HEK293 (cell line): ENCODE data around the gene VPS50.
"Not testable (repeated sequence)": the region's sequence is repeated elsewhere in the genome, so short reads cannot be mapped to it uniquely, and the experiment has no call there.

Experiments used
- CTCF ChIA-PET: fragments of 350-600 bp; formaldehyde crosslinking; extraction: SDS; loops from one replicate; lab custom pipeline; 2021; ENCODE audit warnings: antibody characterized with exemption; lab: Yijun Ruan, JAX
- POLR2A ChIA-PET: fragments of 300-600 bp; formaldehyde crosslinking; extraction: SDS; loops from one replicate; lab custom pipeline; 2020; ENCODE audit warnings: antibody characterized with exemption, inconsistent platforms; lab: Yijun Ruan, JAX
- H3K27ac ChIP-seq: fragments of 200-500 bp; sonication (Bioruptor generic); 2 replicates; pipeline ENCODE4 v1.5.1; 2014; ENCODE audit warnings: low read depth, low read length, control low read depth, inconsistent platforms; ENCODE audit errors: extremely low read depth
- H3K36me3 ChIP-seq, 2 experiments: fragments of 200-500 bp in 1 of 2; sonication (Bioruptor generic) in 1 of 2; 1 replicate in 1 of 2; 2 replicates in 1 of 2; pipeline ENCODE4 v1.5.1; 2014 to 2017; ENCODE audit warnings: inconsistent platforms in 2 of 2, low read length in 2 of 2; ENCODE audit not compliant: control insufficient read depth in 2 of 2, insufficient read depth in 1 of 2
- H3K4me1 ChIP-seq: fragments of 200-500 bp; sonication (Bioruptor generic); 2 replicates; pipeline ENCODE4 v1.5.1; 2014; ENCODE audit warnings: mild to moderate bottlenecking, low read length, inconsistent platforms; ENCODE audit not compliant: control insufficient read depth, insufficient read depth
- H3K4me3 ChIP-seq: 2 replicates; pipeline ENCODE4 v1.5.1; 2011; ENCODE audit warnings: low read depth, mild to moderate bottlenecking, control low read depth, low read length, moderate library complexity
- H3K9me3 ChIP-seq: fragments of 200-500 bp; sonication (Bioruptor generic); 2 replicates; pipeline ENCODE4 v1.5.1; 2014; ENCODE audit warnings: low read depth, low read length, inconsistent platforms; ENCODE audit not compliant: control insufficient read depth, insufficient read depth
- AEBP2 ChIP-seq: fragments of 450-650 bp; formaldehyde crosslinking; IDR thresholded peaks from 2 replicates; pipeline ENCODE4 v1.5.1; 2016; ENCODE audit warnings: missing biosample characterization, missing genetic modification characterization, borderline replicate concordance
- PRDM1 ChIP-seq: fragments of 450-650 bp; formaldehyde crosslinking; IDR thresholded peaks from 2 replicates; pipeline ENCODE4; 2016; ENCODE audit warnings: missing biosample characterization, missing genetic modification characterization
- RBAK ChIP-seq: fragments of 450-650 bp; formaldehyde crosslinking; IDR thresholded peaks from 2 replicates; pipeline ENCODE4 v1.5.1; 2016; ENCODE audit warnings: missing biosample characterization, missing genetic modification characterization
- REPIN1 ChIP-seq: fragments of 450-650 bp; formaldehyde crosslinking; IDR thresholded peaks from 2 replicates; pipeline ENCODE4 v1.5.1; 2017; ENCODE audit warnings: missing biosample characterization, missing genetic modification characterization, low read depth
- TRIM28 ChIP-seq: IDR thresholded peaks from 2 replicates; pipeline ENCODE4 v1.6.1; 2011; ENCODE audit warnings: low read length, control low read depth, borderline replicate concordance
- WT1 ChIP-seq: fragments of 450-650 bp; formaldehyde crosslinking; IDR thresholded peaks from 2 replicates; pipeline ENCODE4 v1.5.1; 2016; ENCODE audit warnings: missing biosample characterization, missing genetic modification characterization
- ZFP37 ChIP-seq: fragments of 450-650 bp; formaldehyde crosslinking; IDR thresholded peaks from 2 replicates; pipeline ENCODE4 v1.5.1; 2016; ENCODE audit warnings: missing biosample characterization, missing genetic modification characterization
- ZNF23 ChIP-seq: fragments of 450-650 bp; formaldehyde crosslinking; IDR thresholded peaks from 2 replicates; pipeline ENCODE4 v1.5.1; 2016; ENCODE audit warnings: missing biosample characterization, missing genetic modification characterization, borderline replicate concordance
- ZNF239 ChIP-seq: fragments of 450-650 bp; formaldehyde crosslinking; IDR thresholded peaks from 2 replicates; pipeline ENCODE4 v1.5.1; 2016; ENCODE audit warnings: missing biosample characterization, missing genetic modification characterization
- ZNF274 ChIP-seq, 2 experiments: fragments of 200-500 bp in 1 of 2; fragments of 450-650 bp in 1 of 2; sonication (Bioruptor generic) in 1 of 2; formaldehyde crosslinking in 1 of 2; IDR thresholded peaks; 2 replicates each; pipeline versions ENCODE4 v1.5.1 to v1.6.1; 2014 to 2016; ENCODE audit warnings: borderline replicate concordance in 1 of 2, inconsistent platforms in 1 of 2, low read length in 1 of 2, missing biosample characterization in 1 of 2, missing genetic modification characterization in 1 of 2
- ZNF398 ChIP-seq: fragments of 450-650 bp; formaldehyde crosslinking; IDR thresholded peaks from 2 replicates; pipeline ENCODE4 v1.5.1; 2017; ENCODE audit warnings: missing biosample characterization, missing genetic modification characterization
- ZNF404 ChIP-seq: fragments of 450-650 bp; formaldehyde crosslinking; IDR thresholded peaks from 2 replicates; pipeline ENCODE4 v1.5.1; 2017; ENCODE audit warnings: missing biosample characterization, missing genetic modification characterization
- ZNF529 ChIP-seq: fragments of 450-650 bp; formaldehyde crosslinking; IDR thresholded peaks from 2 replicates; pipeline ENCODE4 v1.5.1; 2017; ENCODE audit warnings: missing genetic modification characterization, missing biosample characterization; ENCODE audit not compliant: insufficient replicate concordance
- ZNF544 ChIP-seq: fragments of 450-650 bp; formaldehyde crosslinking; IDR thresholded peaks from 2 replicates; pipeline ENCODE4 v1.5.0; 2017; ENCODE audit warnings: missing biosample characterization, missing genetic modification characterization
- ZNF610 ChIP-seq: fragments of 450-650 bp; formaldehyde crosslinking; IDR thresholded peaks from 2 replicates; pipeline ENCODE4 v1.5.1; 2016; ENCODE audit warnings: missing biosample characterization, missing genetic modification characterization, borderline replicate concordance
- ZNF623 ChIP-seq: fragments of 450-650 bp; formaldehyde crosslinking; IDR thresholded peaks from 2 replicates; pipeline ENCODE4 v1.5.1; 2016; ENCODE audit warnings: missing biosample characterization, missing genetic modification characterization
- ZNF645 ChIP-seq: fragments of 450-650 bp; formaldehyde crosslinking; IDR thresholded peaks from 2 replicates; pipeline ENCODE4; 2016; ENCODE audit warnings: missing biosample characterization, missing genetic modification characterization
- ZNF660 ChIP-seq: fragments of 450-650 bp; IDR thresholded peaks from 2 replicates; pipeline ENCODE4 v1.5.1; 2018; ENCODE audit warnings: missing biosample characterization, mild to moderate bottlenecking, missing genetic modification characterization
- ZNF670 ChIP-seq: fragments of 450-650 bp; formaldehyde crosslinking; IDR thresholded peaks from 2 replicates; pipeline ENCODE4 v1.5.1; 2016; ENCODE audit warnings: missing biosample characterization, missing genetic modification characterization, low read depth
- ZNF704 ChIP-seq: fragments of 450-650 bp; formaldehyde crosslinking; IDR thresholded peaks from 2 replicates; pipeline ENCODE4 v1.5.1; 2016; ENCODE audit warnings: missing biosample characterization, missing genetic modification characterization
- ZNF777 ChIP-seq: fragments of 450-650 bp; formaldehyde crosslinking; IDR thresholded peaks from 2 replicates; pipeline ENCODE4 v1.5.1; 2017; ENCODE audit warnings: missing biosample characterization, missing genetic modification characterization, borderline replicate concordance
- ZNF785 ChIP-seq: fragments of 450-650 bp; formaldehyde crosslinking; IDR thresholded peaks from 2 replicates; pipeline ENCODE4 v1.5.1; 2016; ENCODE audit warnings: missing biosample characterization, missing genetic modification characterization
- ZNF791 ChIP-seq: fragments of 450-650 bp; formaldehyde crosslinking; IDR thresholded peaks from 2 replicates; pipeline ENCODE4 v1.5.1; 2016; ENCODE audit warnings: missing biosample characterization, missing genetic modification characterization
- ZSCAN30 ChIP-seq: fragments of 450-650 bp; IDR thresholded peaks from 2 replicates; pipeline ENCODE4 v1.5.1; 2018; ENCODE audit warnings: missing biosample characterization, mild to moderate bottlenecking, missing genetic modification characterization, moderate library complexity
- ZSCAN4 ChIP-seq: fragments of 450-650 bp; formaldehyde crosslinking; IDR thresholded peaks from 2 replicates; pipeline ENCODE4 v1.5.1; 2017; ENCODE audit warnings: missing biosample characterization, missing genetic modification characterization

The VPS50 gene

GRCh38 chr7:93337052-93337451 is 104.9 kb downstream of the VPS50 start:
- TF ChIP-seq ZNF623 (no peak), ZFP37 (no peak), ZNF670 (no peak), ZNF610 (tag by site-specific recombination) (no peak), ZSCAN4 (tag by site-specific recombination) (no peak), ZNF544 (tag by site-specific recombination) (no peak), ZNF398 (tag by site-specific recombination) (no peak), ZNF791 (tag by site-specific recombination) (no peak), ZNF239 (no peak), ZNF404 (tag by site-specific recombination) (no peak), PRDM1 (tag by site-specific recombination) (no peak), TRIM28 (no peak)
- Histone ChIP-seq H3K27ac (no peak overlapping the region), H3K9me3 (no peaks in the 10 kb centered on the region), H3K36me3 (peaks cover 0 to 12% of the 10 kb centered on the region in 2 experiments; a peak in 1 of 3 replicates), H3K4me1 (no peaks in the 10 kb centered on the region), H3K4me3 (no peak overlapping the region)
- CTCF ChIA-PET: no interaction called here
- POLR2A ChIA-PET: no interaction called here

GRCh38 chr7:93342178-93342577 is 110.0 kb downstream of the VPS50 start:
- H3K4me1 ChIP-seq, H3K4me3 ChIP-seq, H3K27ac ChIP-seq, CTCF ChIA-PET, H3K9me3 ChIP-seq, POLR2A ChIA-PET: not testable (repeated sequence)
- peaks cover 0 to 12% of the 10 kb centered on the region in 2 experiments; a peak in 1 of 3 replicates for H3K36me3 ChIP-seq

- POLR2A ChIA-PET: no interaction called here
- no peak overlapping the region for H3K4me3 ChIP-seq
- no peak for TF ChIP-seq WT1 (tag by site-specific recombination)
- TF ChIP-seq ZNF704 (tag by site-specific recombination): no peak
- no peak for TF ChIP-seq ZSCAN30 (tag by site-specific recombination)
- no peak for TF ChIP-seq ZNF645 (tag by site-specific recombination)
- no peak for TF ChIP-seq ZNF23
- TF ChIP-seq REPIN1: no peak
- TF ChIP-seq RBAK (tag by site-specific recombination): no peak
- TF ChIP-seq ZNF529 (tag by site-specific recombination): no peak
- no peak for TF ChIP-seq ZNF274 (IDR thresholded peaks at IDR 0.05; ENCODE audit: low read length)
- TF ChIP-seq ZNF274 (tag by site-specific recombination; IDR thresholded peaks at IDR 0.05; ENCODE audit: borderline replicate concordance): no peak
- no peak for TF ChIP-seq ZNF660
- TF ChIP-seq ZNF777 (tag by site-specific recombination): no peak
- no peak for TF ChIP-seq ZNF785 (tag by site-specific recombination)
- TF ChIP-seq AEBP2 (tag by site-specific recombination): no peak
- CTCF ChIA-PET: no interaction called here
- H3K9me3 ChIP-seq: no peaks in the 10 kb centered on the region
- no peaks in the 10 kb centered on the region for H3K36me3 ChIP-seq
- no peaks in the 10 kb centered on the region for H3K4me1 ChIP-seq
- H3K27ac ChIP-seq: no peak overlapping the region
Measured at GRCh38 chr7:93350338-93350737, 118.2 kb downstream of the VPS50 start.
